ENCODE measurements around the gene PLCL1. TPM values are rescaled to one million over a fixed set of nuclear protein-coding genes. Genes with fewer than 3 reads are reported as not detected.

Gene PLCL1
- total and polyA plus RNA-seq, 2 donors (not counting 3 experiments of a cell fraction or from before 2014, with no cell fraction given): 0.79 to 3.4 TPM

- dilution Hi-C loops (cut with MboI; ENCODE audit: extremely low pct_ligation_motif_present, low sequenced_read_pairs): no loop called here
- DNase-seq (ENCODE audit: low read depth, low spot score): no peak
These were observed 130.5 kb downstream of the PLCL1 start for GRCh38 chr2:197934934-197935289.

More at GRCh38 chr2:197934934-197935289, 130.5 kb downstream of the PLCL1 start:
- no peaks in the 10 kb centered on the region for H3K36me3 ChIP-seq (ENCODE audit: control insufficient read depth in 2 of 2, extremely low read depth in 1 of 2, insufficient read depth in 2 of 2, low read length in 2 of 2)
- peaks cover 3% of the 10 kb centered on the region for H3K4me1 ChIP-seq (ENCODE audit: control insufficient read depth, extremely low read depth, insufficient read depth, low read length)
- H3K9me1 ChIP-seq (replicated peaks; ENCODE audit: control insufficient read depth, extremely low read depth, insufficient read depth, low read length): no peaks in the 10 kb centered on the region
- BruUV-seq (replicated peaks): no TSS peak
- ChIA-PET POLR2A (no interaction called here), CTCF (no interaction called here)
- H3K79me2 ChIP-seq (ENCODE audit: control insufficient read depth, insufficient read depth, low read length): no peaks in the 10 kb centered on the region
- no peaks in the 10 kb centered on the region for H3K27me3 ChIP-seq (ENCODE audit: control insufficient read depth in 2 of 2, insufficient read depth in 2 of 2, low read length in 2 of 2)
- intact Hi-C loops (cut with micrococcal nuclease): no loop called here
- no peak overlapping the region for H3K9ac ChIP-seq (replicated peaks; ENCODE audit: extremely low read depth, insufficient read depth, low read length)
- TF ChIP-seq MYC (IDR thresholded peaks at IDR 0.05; ENCODE audit: low read depth, low read length): no peak
- no peak for TF ChIP-seq CTCF (IDR thresholded peaks at IDR 0.05; ENCODE audit: extremely low read depth in 1 of 2, insufficient read depth in 1 of 2, low read depth in 1 of 2, low read length in 2 of 2)
- no peak for TF ChIP-seq MAX (IDR thresholded peaks at IDR 0.05; ENCODE audit: insufficient read depth, insufficient read length)
- no peak for TF ChIP-seq POLR2AphosphoS5 (IDR thresholded peaks at IDR 0.05; ENCODE audit: insufficient read depth, low read depth, low read length)
- TF ChIP-seq JUN (IDR thresholded peaks at IDR 0.05; ENCODE audit: borderline replicate concordance, insufficient read depth, insufficient read length, low read depth): no peak
- TF ChIP-seq POLR2A (IDR thresholded peaks at IDR 0.05; ENCODE audit: low read depth, low read length): no peak
- TF ChIP-seq FOS (IDR thresholded peaks at IDR 0.05; ENCODE audit: borderline replicate concordance, insufficient read depth, low read length): no peak
- no peak for TF ChIP-seq EZH2 (IDR thresholded peaks at IDR 0.05; ENCODE audit: borderline replicate concordance, low read depth, low read length, severe bottlenecking)
- TF ChIP-seq GATA2 (IDR thresholded peaks at IDR 0.05; ENCODE audit: insufficient read depth, insufficient read length, low read depth, low read length): no peak
- no peaks in the 10 kb centered on the region for H3K9me3 ChIP-seq (replicated peaks; ENCODE audit: control insufficient read depth, insufficient read depth, low read length)
- no peak overlapping the region for H3K4me3 ChIP-seq (replicated peaks in 1 of 3; ENCODE audit: insufficient read depth in 1 of 3, low read depth in 1 of 3, low read length in 3 of 3)
- H4K20me1 ChIP-seq (replicated peaks; ENCODE audit: control insufficient read depth, extremely low read depth, insufficient read depth, low read length): no peaks in the 10 kb centered on the region
- no peak overlapping the region for H3K4me2 ChIP-seq (ENCODE audit: insufficient read depth, low read length)
- no peak overlapping the region for H2AFZ ChIP-seq (ENCODE audit: low read depth, low read length)
- no peak for FAIRE-seq
- H3K27ac ChIP-seq (ENCODE audit: insufficient read depth, low read depth, low read length): no peak overlapping the region
